Keratinocyte (primary cell): Measurements from ENCODE around the gene CHSY1. TPM values are rescaled to one million over a fixed set of nuclear protein-coding genes. Genes with fewer than 3 reads are reported as not detected.
A peak's percentile ranks its signal among the peaks of the same experiment; 100 is the strongest.

Experiments
- DNase-seq: peaks from one replicate; pipeline ENCODE4 v3.0.0-alpha.2; 2011; ENCODE audit warnings: low read depth, missing footprints, low spot score
- FAIRE-seq: peaks from 2 replicates; lab custom pipeline; 2011; peaks lifted over from hg19 to GRCh38; lab: Jason Lieb, UNC
- H2AFZ ChIP-seq: 2 replicates; pipeline ENCODE4 v1.6.0; 2012; ENCODE audit warnings: low read length, control low read depth, inconsistent platforms; ENCODE audit not compliant: control insufficient read depth
- H3K27ac ChIP-seq: 2 replicates; pipeline ENCODE4 v1.5.1; 2011; ENCODE audit warnings: low read length; ENCODE audit not compliant: control insufficient read depth, insufficient read depth
- H3K27me3 ChIP-seq: 3 replicates; pipeline ENCODE4 v1.6.0; 2011; ENCODE audit warnings: low read length; ENCODE audit not compliant: control insufficient read depth, insufficient read depth; ENCODE audit errors: extremely low read depth
- H3K36me3 ChIP-seq, 2 experiments: 2 replicates in 1 of 2; 3 replicates in 1 of 2; pipeline ENCODE4 v1.5.1; 2011; ENCODE audit warnings: low read length in 2 of 2, mild to moderate bottlenecking in 1 of 2; ENCODE audit not compliant: control insufficient read depth in 2 of 2, insufficient read depth in 2 of 2; ENCODE audit errors: extremely low read depth in 1 of 2
- H3K4me1 ChIP-seq: 3 replicates; pipeline ENCODE4 v1.5.1; 2011; ENCODE audit warnings: low read length; ENCODE audit not compliant: control insufficient read depth, insufficient read depth; ENCODE audit errors: extremely low read depth
- H3K4me2 ChIP-seq: 3 replicates; pipeline ENCODE4 v1.6.0; 2011; ENCODE audit warnings: low read depth, low read length; ENCODE audit not compliant: control insufficient read depth, insufficient read depth; ENCODE audit errors: extremely low read depth
- H3K4me3 ChIP-seq, 3 experiments: fragments of 200-600 bp in 1 of 3; sonication (generic) in 1 of 3; 2 replicates in 2 of 3; 3 replicates in 1 of 3; pipeline ENCODE4 v1.5.1; 2011 to 2016; ENCODE audit warnings: low read length in 3 of 3, mild to moderate bottlenecking in 3 of 3, control low read depth in 2 of 3, inconsistent platforms in 1 of 3, low read depth in 1 of 3, mixed read lengths in 1 of 3, mixed run types in 1 of 3, moderate library complexity in 1 of 3; ENCODE audit not compliant: control insufficient read depth in 2 of 3, insufficient read depth in 2 of 3; ENCODE audit errors: extremely low read depth in 1 of 3
- H3K79me2 ChIP-seq: 2 replicates; pipeline ENCODE4 v1.6.0; 2012; ENCODE audit warnings: low read length; ENCODE audit not compliant: control insufficient read depth, insufficient read depth
- H3K9ac ChIP-seq: 3 replicates; pipeline ENCODE4 v1.6.0; 2011; ENCODE audit warnings: low read length; ENCODE audit not compliant: control insufficient read depth, insufficient read depth; ENCODE audit errors: extremely low read depth
- H3K9me1 ChIP-seq: 3 replicates; pipeline ENCODE4 v1.6.0; 2011; ENCODE audit warnings: low read length; ENCODE audit not compliant: control insufficient read depth, insufficient read depth; ENCODE audit errors: extremely low read depth
- H3K9me3 ChIP-seq: 2 replicates; pipeline ENCODE4 v1.5.1; 2012; ENCODE audit warnings: low read depth, low read length; ENCODE audit not compliant: control insufficient read depth
- H4K20me1 ChIP-seq: 3 replicates; pipeline ENCODE4 v1.6.0; 2011; ENCODE audit warnings: low read length; ENCODE audit not compliant: control insufficient read depth, insufficient read depth; ENCODE audit errors: extremely low read depth
- CTCF ChIP-seq, 3 experiments: IDR thresholded peaks in 1 of 3; conservative IDR thresholded peaks in 1 of 3; optimal IDR thresholded peaks in 1 of 3; 2 replicates in 2 of 3; 3 replicates in 1 of 3; pipeline versions ENCODE3 to v1.5.1; 2011; ENCODE audit warnings: low read length in 3 of 3, mild to moderate bottlenecking in 3 of 3, moderate library complexity in 2 of 3, control low read depth in 1 of 3, inconsistent platforms in 1 of 3; ENCODE audit not compliant: insufficient read depth in 2 of 3; ENCODE audit errors: extremely low read depth in 1 of 3
- EZH2 ChIP-seq: IDR thresholded peaks from one replicate; pipeline ENCODE4 v1.6.1; 2012; ENCODE audit warnings: inconsistent platforms, mild to moderate bottlenecking, low read length, moderate library complexity
- dilution Hi-C: fragments of 300-500 bp; cut with MboI; formaldehyde crosslinking; loops from one replicate; pipeline ENCODE4 v1.7.0; 2020; ENCODE audit warnings: low sequenced_read_pairs; ENCODE audit not compliant: extremely low pct_ligation_motif_present
- polyA plus RNA-seq, 5 experiments: library from polyadenylated mRNA; depleted of rRNA in 3 of 5; stranded (reverse) in 3 of 5; stranded (forward) in 1 of 5; unstranded in 1 of 5; fragments of >200 nt; gene quantifications; 1 replicate in 1 of 5; 2 replicates in 3 of 5; 3 replicates in 1 of 5; pipeline versions ENCODE4 v1.2.1 to v1.2.3, GENCODE V29; 2011 to 2012; ENCODE audit warnings: missing spikeins in 2 of 5, low read depth in 1 of 5, low replicate concordance in 1 of 5

Gene CHSY1
- polyA plus RNA-seq, 1 donor (not counting 4 experiments of a cell fraction or from before 2014, with no cell fraction given), result 27.0 TPM

GRCh38 chr15:101193120-101193644 is 58.7 kb downstream of the CHSY1 start:
- FAIRE-seq (no peak), DNase-seq (no peak)
- TF ChIP-seq EZH2 (no peak), CTCF (optimal IDR thresholded peaks at IDR 0.05 in 1 of 3, IDR thresholded peaks at IDR 0.05 in 1 of 3, conservative IDR thresholded peaks at IDR 0.05 in 1 of 3; ENCODE audit: extremely low read depth in 1 of 3, insufficient read depth in 2 of 3, low read length in 3 of 3) (no peak)
- Histone ChIP-seq H2AFZ (no peak overlapping the region), H3K36me3 (no peaks in the 10 kb centered on the region), H3K27ac (peak overlapping the region; percentile 61), H4K20me1 (no peaks in the 10 kb centered on the region), H3K9me1 (no peaks in the 10 kb centered on the region), H3K9ac (peak overlapping the region; percentile 46), H3K79me2 (peaks cover 94% of the 10 kb centered on the region), H3K27me3 (no peaks in the 10 kb centered on the region), H3K9me3 (no peaks in the 10 kb centered on the region), H3K4me1 (peaks cover 68% of the 10 kb centered on the region), H3K4me2 (peak overlapping the region; percentile 54), H3K4me3 (peak overlapping the region in 2 of 3 experiments; percentile 16 to 18)
- dilution Hi-C loops, result no loop called here

GRCh38 chr15:101192081-101192480 is 59.8 kb downstream of the CHSY1 start:
- Histone ChIP-seq H3K9ac (peak overlapping the region; percentile 46), H3K36me3 (no peaks in the 10 kb centered on the region), H4K20me1 (no peaks in the 10 kb centered on the region), H3K27ac (peak overlapping the region; percentile 61), H3K4me2 (peak overlapping the region; percentile 54), H2AFZ (no peak overlapping the region), H3K79me2 (peaks cover 93% of the 10 kb centered on the region), H3K4me1 (peaks cover 74% of the 10 kb centered on the region), H3K27me3 (no peaks in the 10 kb centered on the region), H3K9me3 (no peaks in the 10 kb centered on the region), H3K9me1 (no peaks in the 10 kb centered on the region), H3K4me3 (no peak overlapping the region)
- TF ChIP-seq CTCF (optimal IDR thresholded peaks at IDR 0.05 in 1 of 3, IDR thresholded peaks at IDR 0.05 in 1 of 3, conservative IDR thresholded peaks at IDR 0.05 in 1 of 3; ENCODE audit: extremely low read depth in 1 of 3, insufficient read depth in 2 of 3, low read length in 3 of 3) (no peak), EZH2 (no peak)
- DNase-seq, result no peak
- no peak for FAIRE-seq
- dilution Hi-C loops, result no loop called here
